ENCODE data around the gene PHLDA2.

- no peak for TF ChIP-seq CTCF (IDR thresholded peaks at IDR 0.05)
- TF ChIP-seq POLR2AphosphoS5 (IDR thresholded peaks at IDR 0.05) = peak in 1 of 4 donors; percentile 10
- no peak for TF ChIP-seq POLR2A (IDR thresholded peaks at IDR 0.05)
- no peak for TF ChIP-seq EP300 (IDR thresholded peaks at IDR 0.05)
Observed at GRCh38 chr11:2891326-2892214, 37.6 kb downstream of the PHLDA2 start.
